H9 (cell line): ENCODE measurements around the gene CAMTA1. TPM values are rescaled to one million over a fixed set of nuclear protein-coding genes. Genes with fewer than 3 reads are reported as not detected.

Experiments used
- DNase-seq: peaks from one replicate; pipeline ENCODE4 v3.0.0-alpha.2; 2017
- H2AFZ ChIP-seq: one replicate; pipeline ENCODE4 v1.6.1; 2013; ENCODE audit warnings: mild to moderate bottlenecking, low read length, control low read depth, moderate library complexity
- H2AK5ac ChIP-seq: 2 replicates; pipeline ENCODE4 v1.6.1; 2013; ENCODE audit warnings: low read length, control low read depth, mixed read lengths; ENCODE audit not compliant: insufficient read length
- H2BK120ac ChIP-seq: one replicate; pipeline ENCODE4 v1.6.1; 2013; ENCODE audit warnings: low read depth, mild to moderate bottlenecking, low read length, control low read depth, inconsistent platforms; ENCODE audit not compliant: poor library complexity, severe bottlenecking
- H2BK12ac ChIP-seq: 2 replicates; pipeline ENCODE4 v1.6.1; 2013; ENCODE audit warnings: low read length, control low read depth, mixed read lengths, low read depth; ENCODE audit not compliant: insufficient read length
- H2BK15ac ChIP-seq: 2 replicates; pipeline ENCODE4 v1.6.1; 2013; ENCODE audit warnings: low read depth, low read length, control low read depth
- H2BK20ac ChIP-seq: one replicate; pipeline ENCODE4 v1.6.1; 2013; ENCODE audit warnings: low read depth, mild to moderate bottlenecking, low read length, control low read depth, inconsistent platforms; ENCODE audit not compliant: poor library complexity, severe bottlenecking
- H2BK5ac ChIP-seq: 2 replicates; pipeline ENCODE4 v1.6.1; 2013; ENCODE audit warnings: low read length, control low read depth, mixed read lengths; ENCODE audit not compliant: insufficient read length
- H3K14ac ChIP-seq: 2 replicates; pipeline ENCODE4 v1.6.1; 2013; ENCODE audit warnings: low read length, control low read depth; ENCODE audit not compliant: insufficient read depth
- H3K18ac ChIP-seq: 2 replicates; pipeline ENCODE4 v1.6.1; 2013; ENCODE audit warnings: low read depth, mild to moderate bottlenecking, mixed read lengths, low read length, control low read depth; ENCODE audit not compliant: insufficient read length
- H3K23ac ChIP-seq: 2 replicates; pipeline ENCODE4 v1.6.1; 2013; ENCODE audit warnings: low read length, control low read depth, mixed read lengths, low read depth; ENCODE audit not compliant: insufficient read length
- H3K23me2 ChIP-seq: 2 replicates; pipeline ENCODE4 v1.6.1; 2013; ENCODE audit warnings: low read depth, mild to moderate bottlenecking, mixed read lengths, low read length, control low read depth; ENCODE audit not compliant: insufficient read length, poor library complexity, severe bottlenecking
- H3K27ac ChIP-seq: 2 replicates; pipeline ENCODE4 v1.5.1; 2013; ENCODE audit warnings: low read length, control low read depth, mixed read lengths, low read depth; ENCODE audit not compliant: insufficient read length
- H3K27me3 ChIP-seq: 2 replicates; pipeline ENCODE4 v1.6.1; 2013; ENCODE audit warnings: low read length, control low read depth, inconsistent platforms; ENCODE audit not compliant: insufficient read depth
- H3K4ac ChIP-seq: 2 replicates; pipeline ENCODE4 v1.6.1; 2013; ENCODE audit warnings: low read depth, mild to moderate bottlenecking, control low read depth, inconsistent platforms, low read length, moderate library complexity
- H3K4me1 ChIP-seq: 2 replicates; pipeline ENCODE4 v1.6.1; 2013; ENCODE audit warnings: low read length, control low read depth, inconsistent platforms; ENCODE audit not compliant: insufficient read depth
- H3K4me2 ChIP-seq: 2 replicates; pipeline ENCODE4 v1.6.1; 2013; ENCODE audit warnings: low read length, control low read depth, mixed read lengths; ENCODE audit not compliant: insufficient read length, insufficient read depth
- H3K56ac ChIP-seq: 2 replicates; pipeline ENCODE4 v1.6.1; 2013; ENCODE audit warnings: low read depth, mild to moderate bottlenecking, mixed read lengths, low read length, control low read depth; ENCODE audit not compliant: insufficient read length
- H3K79me1 ChIP-seq: 2 replicates; pipeline ENCODE4 v1.6.1; 2013; ENCODE audit warnings: low read depth, mild to moderate bottlenecking, moderate library complexity, low read length, control low read depth, inconsistent platforms; ENCODE audit not compliant: insufficient read depth, poor library complexity, severe bottlenecking
- H3K79me2 ChIP-seq: 2 replicates; pipeline ENCODE4 v1.6.1; 2013; ENCODE audit warnings: low read length, control low read depth, inconsistent platforms; ENCODE audit not compliant: insufficient read depth
- H3K9ac ChIP-seq: 2 replicates; pipeline ENCODE4 v1.6.1; 2013; ENCODE audit warnings: low read length, control low read depth, mixed read lengths; ENCODE audit not compliant: insufficient read length; ENCODE audit errors: extremely low read depth
- H3K9me3 ChIP-seq: one replicate; pipeline ENCODE4 v1.6.1; 2013; ENCODE audit warnings: low read depth, low read length, inconsistent platforms; ENCODE audit not compliant: control insufficient read depth
- H3T11ph ChIP-seq: one replicate; pipeline ENCODE4 v1.6.1; 2013; ENCODE audit warnings: mild to moderate bottlenecking, low read length, control low read depth, inconsistent platforms
- H4K20me1 ChIP-seq: one replicate; pipeline ENCODE4 v1.6.1; 2013; ENCODE audit not compliant: control insufficient read depth, insufficient read length, insufficient read depth
- H4K5ac ChIP-seq: 2 replicates; pipeline ENCODE4 v1.6.1; 2013; ENCODE audit warnings: low read depth, mild to moderate bottlenecking, mixed read lengths, low read length, control low read depth; ENCODE audit not compliant: insufficient read length
- H4K8ac ChIP-seq: replicated peaks from 2 replicates; pipeline ENCODE4 v1.6.1; 2013; ENCODE audit warnings: low read length, control low read depth, mixed read lengths, low read depth; ENCODE audit not compliant: insufficient read length
- H4K91ac ChIP-seq: 2 replicates; pipeline ENCODE4 v1.6.1; 2013; ENCODE audit warnings: low read depth, mild to moderate bottlenecking, moderate library complexity, mixed read lengths, low read length, control low read depth; ENCODE audit not compliant: insufficient read length
- H3K27ac Mint-ChIP-seq, 3 experiments: 2 replicates in 2 of 3; 3 replicates in 1 of 3; pipeline ENCODE4 v1.8.0; 2020 to 2021; ENCODE audit warnings: mixed read lengths in 3 of 3, mild to moderate bottlenecking in 1 of 3, moderate library complexity in 1 of 3
- H3K27me3 Mint-ChIP-seq: 2 replicates; pipeline ENCODE4 v1.8.0; 2021; ENCODE audit warnings: low read depth, mild to moderate bottlenecking, moderate library complexity, mixed read lengths
- H3K36me3 Mint-ChIP-seq, 3 experiments: 2 replicates in 2 of 3; 3 replicates in 1 of 3; pipeline ENCODE4 v1.8.0; 2020 to 2021; ENCODE audit warnings: low read depth in 3 of 3, mixed read lengths in 3 of 3; ENCODE audit not compliant: insufficient read depth in 1 of 3
- H3K4me1 Mint-ChIP-seq, 2 experiments: 2 replicates each; pipeline ENCODE4 v1.8.0; 2020; ENCODE audit warnings: mixed read lengths in 2 of 2
- H3K4me3 Mint-ChIP-seq, 2 experiments: 2 replicates in 1 of 2; 3 replicates in 1 of 2; pipeline ENCODE4 v1.8.0; 2020 to 2021; ENCODE audit warnings: mild to moderate bottlenecking in 2 of 2, mixed read lengths in 2 of 2, moderate library complexity in 1 of 2
- H3K9me3 Mint-ChIP-seq, 2 experiments: 2 replicates in 1 of 2; 3 replicates in 1 of 2; pipeline ENCODE4 v1.8.0; 2020; ENCODE audit warnings: mild to moderate bottlenecking in 2 of 2, mixed read lengths in 2 of 2, moderate library complexity in 1 of 2
- WGBS: extraction: QIAGEN DNeasy Blood & Tissue Kit; methylation state at CpG from one replicate; pipeline ENCODE4 v1.1.7; 2013; ENCODE audit warnings: missing lambda C conversion rate, low lambda C conversion rate, mixed read lengths; ENCODE audit not compliant: insufficient read length; ENCODE audit errors: extremely low coverage; 5-methylcytosine and 5-hydroxymethylcytosine counted together
- total RNA-seq: library from RNA; stranded (reverse); gene quantifications from 2 replicates; pipeline ENCODE4 v1.2.1, GENCODE V29; 2021
- TF ChIP-seq, protein P1 (sequence below): fragments of 200-600 bp; sonication (generic); conservative IDR thresholded peaks from 3 replicates; pipeline ENCODE4 v1.8.0; 2021; ENCODE audit warnings: antibody characterized with exemption, mild to moderate bottlenecking

Gene CAMTA1
- total RNA-seq, 1 experiment from 2014 or later = 115 TPM

DNA sequence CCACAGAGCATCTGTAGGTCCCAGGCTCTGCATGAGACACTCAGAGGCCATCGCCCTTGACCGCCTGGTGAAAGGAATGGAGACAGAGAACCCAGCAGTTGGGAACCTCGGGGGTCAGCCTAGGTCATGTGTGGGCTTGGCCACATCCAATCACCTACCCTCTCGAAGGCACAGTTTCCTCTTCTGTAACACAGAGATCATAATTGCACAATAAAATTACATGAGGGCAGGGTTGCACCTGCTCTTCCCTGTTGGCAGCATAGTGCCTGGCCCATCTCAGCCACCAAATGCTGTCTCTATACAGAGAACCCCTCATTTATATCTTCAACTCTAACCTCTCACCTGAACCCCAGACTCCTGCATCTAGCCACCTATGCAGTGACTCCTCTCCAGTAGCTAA, 567.7 kb downstream of the CAMTA1 start:
- Mint-ChIP-seq H3K4me1 (peaks cover 0 to 3% of the 10 kb centered on the region in 2 experiments; a peak in 1 of 4 replicates), H3K27me3 (no peaks in the 10 kb centered on the region), H3K27ac (peak overlapping the region in 1 of 3 experiments; percentile 53; a peak in 1 of 7 replicates), H3K4me3 (no peak overlapping the region), H3K9me3 (no peaks in the 10 kb centered on the region; a peak in 1 of 5 replicates), H3K36me3 (no peaks in the 10 kb centered on the region)
- no CpG with 5 or more reads among the region's 4 CpGs for whole genome bisulfite sequencing
- H4K20me1 ChIP-seq = no peaks in the 10 kb centered on the region
- no peak overlapping the region for H2BK120ac ChIP-seq
- H2BK5ac ChIP-seq = no peak overlapping the region
- H2AK5ac ChIP-seq = no peak overlapping the region
- no peak overlapping the region for H3K4ac ChIP-seq
- H3K79me1 ChIP-seq = no peaks in the 10 kb centered on the region
- no peak overlapping the region for H3K27ac ChIP-seq
- no peak overlapping the region for H3K56ac ChIP-seq
- H3K23me2 ChIP-seq = no peaks in the 10 kb centered on the region
- no peak overlapping the region for H4K91ac ChIP-seq
- H4K5ac ChIP-seq = no peak overlapping the region
- H3K9ac ChIP-seq = no peak overlapping the region
- H3K14ac ChIP-seq = no peak overlapping the region
- no peak for DNase-seq
- H3K18ac ChIP-seq = no peak overlapping the region
- H4K8ac ChIP-seq = no peak overlapping the region
- no peaks in the 10 kb centered on the region for H3K79me2 ChIP-seq
- no peak overlapping the region for H2BK15ac ChIP-seq
- TF ChIP-seq, protein P1, sequence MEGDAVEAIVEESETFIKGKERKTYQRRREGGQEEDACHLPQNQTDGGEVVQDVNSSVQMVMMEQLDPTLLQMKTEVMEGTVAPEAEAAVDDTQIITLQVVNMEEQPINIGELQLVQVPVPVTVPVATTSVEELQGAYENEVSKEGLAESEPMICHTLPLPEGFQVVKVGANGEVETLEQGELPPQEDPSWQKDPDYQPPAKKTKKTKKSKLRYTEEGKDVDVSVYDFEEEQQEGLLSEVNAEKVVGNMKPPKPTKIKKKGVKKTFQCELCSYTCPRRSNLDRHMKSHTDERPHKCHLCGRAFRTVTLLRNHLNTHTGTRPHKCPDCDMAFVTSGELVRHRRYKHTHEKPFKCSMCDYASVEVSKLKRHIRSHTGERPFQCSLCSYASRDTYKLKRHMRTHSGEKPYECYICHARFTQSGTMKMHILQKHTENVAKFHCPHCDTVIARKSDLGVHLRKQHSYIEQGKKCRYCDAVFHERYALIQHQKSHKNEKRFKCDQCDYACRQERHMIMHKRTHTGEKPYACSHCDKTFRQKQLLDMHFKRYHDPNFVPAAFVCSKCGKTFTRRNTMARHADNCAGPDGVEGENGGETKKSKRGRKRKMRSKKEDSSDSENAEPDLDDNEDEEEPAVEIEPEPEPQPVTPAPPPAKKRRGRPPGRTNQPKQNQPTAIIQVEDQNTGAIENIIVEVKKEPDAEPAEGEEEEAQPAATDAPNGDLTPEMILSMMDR = no peak
- no peak overlapping the region for H3T11ph ChIP-seq
- no peaks in the 10 kb centered on the region for H3K4me1 ChIP-seq
- H3K27me3 ChIP-seq = no peaks in the 10 kb centered on the region
- H3K9me3 ChIP-seq = no peaks in the 10 kb centered on the region
- H3K4me2 ChIP-seq = no peak overlapping the region
- no peak overlapping the region for H3K23ac ChIP-seq
- no peak overlapping the region for H2AFZ ChIP-seq
- H2BK12ac ChIP-seq = no peak overlapping the region
- H2BK20ac ChIP-seq = no peak overlapping the region
